T1000 (cell line): Measurements from ENCODE around the gene OPN5.
A peak's percentile ranks its signal among the peaks of the same experiment; 100 is the strongest.
"Not testable (repeated sequence)": the region's sequence is repeated elsewhere in the genome, so short reads cannot be mapped to it uniquely, and the experiment has no call there.

Source experiments
- DNase-seq: peaks from one replicate; lab custom pipeline; 2025; ENCODE audit warnings: mixed read lengths; lab: John Stamatoyannopoulos, UW

OPN5 gene

DNA sequence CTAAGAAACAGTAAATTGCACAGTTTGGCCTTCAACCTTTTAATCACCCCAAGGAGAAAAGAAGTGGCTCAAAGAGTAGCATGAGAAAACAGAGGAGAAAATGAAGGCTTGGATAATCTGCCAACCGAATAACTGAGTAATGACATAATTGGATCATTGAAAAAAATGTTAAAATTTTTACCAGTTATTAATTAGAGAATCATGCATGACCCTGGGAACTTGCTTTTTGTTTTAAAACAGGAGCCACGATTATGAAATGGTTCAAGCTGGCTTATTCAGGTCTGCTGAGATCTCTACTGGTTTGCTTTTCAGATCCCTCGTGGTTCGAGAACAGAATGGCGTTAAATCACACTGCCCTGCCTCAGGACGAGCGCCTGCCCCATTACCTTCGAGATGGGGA lies at the start of gene OPN5:
OPN5 (plus strand) TSS at position 301 of the 400 bp plus-strand sequence; CDS start at position 336, 35 bp downstream.
- no peak for DNase-seq

- no peak for DNase-seq
These were observed 47.8 kb upstream of the OPN5 start for GRCh38 chr6:47733879-47734558.

DNA sequence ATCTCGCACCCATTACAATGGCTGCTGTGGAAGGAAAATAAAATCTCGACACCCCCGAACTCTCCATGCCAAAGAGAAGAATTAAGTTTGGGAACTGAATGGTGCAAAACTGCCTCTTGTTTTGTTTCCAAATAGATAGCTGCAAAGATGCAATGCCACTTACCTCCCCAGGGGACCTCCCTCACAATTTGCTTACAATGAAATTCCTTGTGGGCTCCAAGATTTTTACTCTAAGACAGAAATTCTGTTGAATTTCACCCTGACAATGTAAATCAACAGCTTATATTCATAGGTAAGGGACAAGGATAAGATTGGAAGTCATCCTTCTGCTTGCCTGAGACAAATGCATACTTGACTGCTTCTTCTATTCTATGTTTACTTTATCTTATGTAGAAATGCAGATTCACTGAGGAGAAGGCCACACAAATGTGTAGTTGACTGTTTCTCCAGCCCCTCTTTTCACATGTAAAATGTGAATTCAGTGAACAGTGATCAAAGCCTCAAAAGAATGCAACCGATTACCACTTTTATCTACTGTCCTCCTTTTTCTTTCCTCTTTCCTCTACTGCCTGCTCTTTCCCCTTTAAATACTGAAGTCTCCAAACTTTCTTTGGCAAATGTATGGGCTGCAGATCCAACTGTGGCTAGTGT lies 46.9 kb upstream of the OPN5 start:
- DNase-seq = no peak

GRCh38 chr6:47736083-47736700 lies 45.6 kb upstream of the OPN5 start:
- DNase-seq = no peak

- no peak for DNase-seq
These were observed 44.4 kb upstream of the OPN5 start for GRCh38 chr6:47737406-47737805.

DNA sequence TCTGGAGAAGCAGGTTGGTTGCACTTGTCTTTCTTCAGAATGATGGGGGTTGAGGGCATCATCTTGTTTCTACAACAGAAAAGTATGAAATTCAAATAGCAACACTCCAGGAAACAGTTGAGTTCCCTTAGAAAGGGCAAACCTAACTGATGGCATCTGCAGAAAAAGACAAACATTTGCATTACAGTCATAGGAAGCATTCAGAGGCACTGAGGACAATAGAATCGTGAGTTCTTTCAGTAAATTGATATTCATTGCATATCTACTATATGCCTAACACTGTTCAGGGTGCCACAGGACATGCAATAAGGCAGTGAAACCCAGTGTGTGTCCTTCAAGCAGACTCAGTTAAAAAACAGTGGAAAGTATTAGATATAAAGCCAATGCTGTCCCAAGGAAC lies 41.1 kb upstream of the OPN5 start:
- DNase-seq = no peak

- no peak for DNase-seq
These were observed 40.0 kb upstream of the OPN5 start for GRCh38 chr6:47741807-47742206.

DNA sequence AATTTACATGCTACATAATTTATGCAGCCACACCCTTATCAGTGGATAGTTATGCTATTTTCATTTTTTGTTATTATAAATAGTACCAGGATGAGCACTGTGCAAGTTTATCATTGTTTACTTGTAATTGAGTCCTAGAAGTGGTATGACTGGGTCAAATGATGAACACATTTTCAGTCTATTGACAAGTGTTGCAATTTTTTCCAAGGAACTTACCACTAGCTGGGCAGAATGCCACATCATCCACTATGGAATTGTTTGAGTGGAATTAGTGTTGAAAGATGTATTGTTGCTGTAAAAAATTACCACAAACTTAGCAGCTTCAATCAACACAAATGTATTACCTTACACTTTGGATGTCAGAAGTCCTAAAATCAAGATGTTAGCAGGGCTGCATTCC lies 38.1 kb upstream of the OPN5 start:
- DNase-seq = no peak

GRCh38 chr6:47745269-47745668 lies 36.6 kb upstream of the OPN5 start:
- DNase-seq = not testable (repeated sequence)

DNA sequence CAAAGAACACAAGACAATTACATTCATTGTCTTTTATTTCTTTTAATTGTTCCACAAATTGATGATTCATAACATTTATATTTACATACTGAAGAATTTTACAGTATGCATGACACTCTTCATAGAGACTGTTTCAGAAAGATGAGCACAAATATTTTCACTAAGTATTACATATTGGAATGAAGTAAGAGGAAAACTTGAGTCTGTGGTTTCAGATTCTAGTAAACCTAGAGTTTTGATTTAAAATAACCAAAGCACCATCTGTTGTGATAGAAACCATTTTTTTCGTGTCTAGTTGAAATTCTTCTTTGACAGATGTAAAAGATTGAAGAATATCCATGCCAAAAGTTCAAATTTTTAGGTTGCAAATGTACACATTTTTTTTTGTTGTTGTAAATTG lies 32.1 kb upstream of the OPN5 start:
- DNase-seq = no peak

DNA sequence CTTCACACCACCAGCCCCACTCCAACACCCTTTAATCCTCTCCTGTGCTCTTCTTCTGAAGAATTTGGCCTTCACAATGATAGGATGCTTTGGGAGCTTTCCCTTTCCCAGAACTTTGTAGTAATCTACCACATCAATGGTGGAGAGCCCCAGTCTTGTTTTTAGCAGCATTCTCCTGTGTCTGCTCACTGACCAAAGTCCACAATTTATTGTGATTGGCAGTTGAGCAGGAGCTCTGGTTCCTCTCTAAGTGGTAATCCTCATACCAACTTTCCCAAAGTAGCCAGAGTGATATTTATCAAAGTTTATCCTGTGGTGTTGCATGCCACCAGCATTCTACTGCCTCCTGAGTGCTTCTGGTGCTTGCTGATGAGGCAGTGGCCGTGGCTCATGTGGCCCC lies 29.0 kb upstream of the OPN5 start:
- DNase-seq = no peak

- no peak for DNase-seq
These were observed 22.5 kb upstream of the OPN5 start for GRCh38 chr6:47759364-47759763.

DNA sequence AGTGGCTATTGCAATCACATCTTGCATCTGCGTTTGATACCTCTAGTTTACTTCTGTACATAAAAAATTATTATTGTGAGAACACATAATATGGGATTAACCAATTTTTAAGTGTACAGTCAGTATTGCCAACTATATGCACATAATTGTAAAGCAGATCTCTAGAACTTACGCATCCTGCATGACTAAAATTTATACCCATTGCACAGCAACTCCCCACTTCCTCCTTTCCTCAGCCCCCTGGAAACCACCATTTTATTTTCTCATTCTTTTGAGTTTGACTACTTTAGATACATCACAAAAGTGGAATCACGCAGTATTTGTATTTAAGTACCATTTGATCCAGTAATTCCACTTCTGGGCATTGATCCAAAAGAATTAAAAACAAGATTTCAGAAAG lies 19.3 kb upstream of the OPN5 start:
- no peak for DNase-seq

GRCh38 chr6:47766445-47766844 lies 15.4 kb upstream of the OPN5 start:
- no peak for DNase-seq

DNA sequence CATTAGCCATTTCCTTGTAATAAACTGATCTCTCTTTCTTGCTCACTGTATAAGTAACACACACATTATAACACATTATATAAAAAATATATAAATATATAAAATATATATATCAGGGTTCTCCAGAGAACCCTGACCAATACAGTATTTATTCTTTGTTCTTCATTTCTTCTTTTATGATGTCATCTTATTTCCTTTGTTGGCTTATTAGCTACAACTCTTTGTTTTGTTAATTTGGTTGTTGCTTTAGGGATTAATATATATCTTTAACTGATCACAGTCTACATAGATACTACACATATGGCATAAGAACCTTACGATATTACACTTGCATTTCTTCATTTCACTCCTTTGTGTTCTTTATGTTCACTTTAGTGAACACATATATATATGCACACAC lies 14.7 kb upstream of the OPN5 start:
- no peak for DNase-seq

DNA sequence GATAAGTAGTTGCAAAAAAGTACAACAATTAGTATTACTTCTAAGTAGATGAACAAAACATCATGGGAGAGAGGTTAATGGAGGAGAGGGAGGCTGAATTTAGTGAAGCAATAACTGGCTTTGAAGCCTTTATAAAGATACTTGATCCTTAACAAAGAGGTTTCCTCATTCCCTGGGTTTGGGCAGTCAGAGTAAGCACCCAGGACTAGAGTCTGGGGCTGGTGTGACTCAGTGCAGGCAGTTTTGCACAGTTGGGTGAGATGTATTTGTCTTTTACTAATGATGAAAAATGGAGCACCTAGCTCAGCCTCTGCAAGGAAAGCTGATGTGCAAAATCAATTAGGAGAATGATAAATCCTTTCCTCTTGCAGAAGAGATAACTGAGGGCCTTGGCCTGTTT lies 11.8 kb upstream of the OPN5 start:
- no peak for DNase-seq

DNA sequence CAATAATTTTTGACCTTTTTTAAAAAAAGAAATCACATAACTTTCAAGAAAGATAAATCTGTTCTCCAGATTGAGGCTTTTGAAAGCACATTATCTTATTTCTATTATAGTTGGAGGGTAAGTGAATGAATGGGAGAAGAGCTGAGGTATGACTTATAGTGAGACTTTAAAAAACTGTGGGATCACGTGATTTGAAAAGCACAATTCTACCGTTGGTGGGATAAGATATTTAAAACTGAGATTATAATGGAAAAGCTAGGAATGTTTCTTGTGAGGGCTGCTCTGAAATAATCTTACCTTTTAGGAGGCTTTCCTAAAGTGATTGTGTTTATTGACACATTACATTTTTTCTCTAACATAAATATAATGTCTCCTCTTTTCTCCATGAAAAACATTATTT lies 9.5 kb upstream of the OPN5 start:
- no peak for DNase-seq

GRCh38 chr6:47773005-47773404 lies 8.8 kb upstream of the OPN5 start:
- no peak for DNase-seq

DNA sequence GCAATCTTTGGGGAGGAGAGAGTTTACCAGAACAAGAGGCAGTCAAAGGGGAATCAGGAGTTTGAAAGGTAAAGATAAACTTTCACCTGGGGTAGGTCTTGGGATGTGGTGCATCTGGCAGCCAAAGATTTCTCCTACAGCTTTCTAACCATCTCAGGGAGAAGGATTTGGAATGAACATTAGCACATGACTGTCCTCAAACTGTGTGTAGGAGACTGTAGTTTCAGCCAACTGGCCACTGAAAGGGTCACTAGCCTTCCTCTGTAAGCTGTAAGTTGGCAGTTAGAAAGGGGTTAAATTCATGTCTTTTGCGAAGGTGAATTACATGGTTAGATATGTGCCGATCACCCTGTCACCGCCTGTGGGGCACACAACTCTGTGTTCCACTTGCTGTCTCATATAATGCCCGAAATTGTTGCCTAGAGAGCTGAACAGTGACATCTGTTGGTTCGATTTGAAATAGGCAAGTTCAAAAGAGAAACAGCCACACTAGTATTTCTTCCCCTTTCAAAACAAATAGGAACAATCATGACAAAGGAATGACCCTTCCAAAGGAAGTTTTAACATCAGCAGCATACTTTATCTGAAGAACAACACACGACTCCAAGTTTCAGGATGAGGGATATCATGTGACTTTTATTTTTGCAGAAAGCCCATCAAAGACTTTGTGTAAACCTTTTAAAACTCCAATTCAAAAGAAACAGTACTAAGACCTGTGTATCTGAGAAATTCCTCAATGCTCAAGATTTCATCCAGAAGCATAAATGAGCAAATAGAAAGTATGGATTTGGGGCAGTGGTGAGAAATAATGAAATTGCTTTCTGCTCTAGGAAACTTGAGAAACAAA lies 1.1 kb upstream of the OPN5 start:
- peak; percentile 44 for DNase-seq

GRCh38 chr6:47785182-47785581 lies 3.4 kb downstream of the OPN5 start:
- no peak for DNase-seq

DNA sequence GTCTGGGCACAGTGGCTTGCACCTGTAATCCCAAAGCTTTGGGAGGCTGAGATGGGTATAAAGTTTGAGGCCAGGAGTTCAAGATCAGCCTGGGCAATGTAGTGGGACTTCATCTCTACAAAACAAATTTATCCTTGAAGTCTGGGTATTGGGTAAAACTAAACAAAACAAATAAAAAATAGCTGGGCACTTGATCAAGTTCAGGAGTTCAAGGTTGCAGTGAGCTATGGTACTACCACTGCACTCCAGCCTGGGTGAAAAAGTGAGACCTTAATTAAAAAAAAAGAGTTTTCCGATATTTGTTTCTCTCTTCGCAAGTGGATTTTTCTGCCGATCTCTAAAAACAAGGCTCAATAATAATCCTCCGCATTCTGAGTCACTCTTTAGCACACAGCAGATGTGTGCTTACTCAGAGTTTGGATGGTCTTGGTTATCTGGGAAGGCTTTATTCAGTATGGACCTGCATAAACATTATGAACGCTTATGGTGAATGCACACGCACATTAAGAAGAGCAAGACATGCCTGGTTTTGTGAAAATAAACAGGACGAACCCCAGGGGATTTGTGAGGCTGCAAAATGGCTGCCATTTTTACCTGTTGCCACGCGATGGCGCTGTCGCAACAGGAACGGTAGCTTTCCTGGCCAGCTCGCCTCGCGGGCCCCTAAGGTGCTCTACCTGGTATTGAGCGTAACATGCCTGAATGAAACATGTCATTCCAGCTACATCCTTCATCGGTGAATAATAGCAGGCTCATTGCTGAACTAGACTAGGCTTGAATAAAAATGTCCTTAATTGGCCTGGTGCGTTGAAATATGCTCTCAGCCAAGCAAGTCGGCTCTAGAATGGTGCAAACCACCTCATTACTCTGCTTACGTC lies 6.0 kb downstream of the OPN5 start:
- DNase-seq = peak; percentile 36

DNA sequence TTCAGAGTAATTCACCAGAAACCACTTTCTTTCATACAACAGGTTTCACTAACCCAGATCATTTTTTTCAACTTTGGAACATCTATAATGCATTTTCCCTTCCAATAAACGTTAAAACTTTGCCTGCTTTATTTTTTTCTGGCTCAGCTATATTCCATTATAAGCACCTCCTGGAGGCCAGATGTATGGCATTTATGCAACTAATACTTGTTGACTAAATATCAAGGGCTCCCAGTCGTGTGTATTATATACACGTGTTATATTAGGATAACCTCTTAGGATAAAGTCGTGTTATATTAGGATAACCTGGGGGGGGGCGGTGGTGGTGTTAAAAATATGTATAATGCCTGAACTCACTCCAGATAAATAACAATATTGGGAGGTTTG lies 6.7 kb downstream of the OPN5 start:
- DNase-seq = no peak
